NCI-H69 (cell line): ENCODE results near the gene AUTS2.

ENCODE experiments used
- DNase-seq: peaks from one replicate; lab custom pipeline; 2025; lab: John Stamatoyannopoulos, UW

Gene AUTS2

DNA sequence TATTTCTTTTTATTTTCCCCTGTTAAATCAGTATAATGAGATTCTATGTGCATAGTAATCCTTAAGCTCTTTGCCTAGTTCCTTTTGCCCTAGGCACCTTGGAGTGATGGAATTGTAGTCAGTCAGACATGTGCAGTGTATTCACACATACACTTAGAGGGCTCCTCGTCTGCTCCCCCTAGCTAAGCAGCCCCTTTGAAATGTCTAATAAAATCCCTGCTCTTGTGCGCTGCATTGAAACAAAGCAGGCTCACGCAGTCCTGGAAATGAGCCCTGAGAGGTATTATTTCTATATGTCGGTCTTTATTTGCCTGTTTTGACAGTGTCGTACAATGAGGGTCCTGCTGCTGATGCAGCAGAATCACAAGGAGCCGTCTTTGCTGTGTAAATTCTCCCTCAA is 258.7 kb downstream of the AUTS2 start:
- peak; percentile 51 for DNase-seq

DNA sequence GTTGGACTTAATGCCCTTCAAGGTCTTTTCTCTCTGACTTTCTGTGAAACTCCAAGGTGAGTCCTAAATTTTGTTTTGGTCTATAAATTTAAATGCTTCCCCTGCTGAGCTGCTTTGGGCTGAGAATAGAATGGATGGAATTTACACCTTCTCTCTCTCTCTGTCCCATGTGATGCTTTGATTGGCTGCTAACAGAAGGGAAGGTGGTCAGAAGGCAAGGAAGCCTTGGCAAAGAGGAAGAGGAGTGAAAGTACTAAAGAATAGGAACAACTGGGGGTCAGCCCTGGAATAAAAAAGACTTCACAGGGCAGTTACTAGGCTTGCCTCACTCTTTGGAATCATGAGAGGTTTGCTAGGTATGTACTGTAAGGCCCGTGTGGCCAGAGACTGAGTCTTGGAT is 260.2 kb downstream of the AUTS2 start:
- DNase-seq, result peak; percentile 83

DNA sequence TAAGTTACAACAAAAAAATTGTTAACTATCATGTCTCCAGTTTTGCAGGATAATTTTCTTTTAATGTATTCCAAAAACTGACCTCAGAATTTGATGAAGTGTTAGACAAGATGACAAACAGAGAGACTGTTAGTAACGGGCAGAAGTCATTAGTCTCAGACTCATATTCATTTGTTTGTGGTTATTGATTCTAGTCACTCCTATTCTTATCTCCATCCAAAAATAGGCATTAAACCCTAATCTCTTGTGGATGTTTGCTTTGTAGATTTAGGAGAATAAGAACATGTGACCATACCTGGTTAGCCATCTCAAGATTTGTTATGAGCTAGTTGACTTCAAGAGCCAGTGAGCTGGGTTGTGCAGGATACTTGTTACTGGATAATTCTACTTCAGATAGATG is 261.1 kb downstream of the AUTS2 start:
- DNase-seq, result peak; percentile 41

DNA sequence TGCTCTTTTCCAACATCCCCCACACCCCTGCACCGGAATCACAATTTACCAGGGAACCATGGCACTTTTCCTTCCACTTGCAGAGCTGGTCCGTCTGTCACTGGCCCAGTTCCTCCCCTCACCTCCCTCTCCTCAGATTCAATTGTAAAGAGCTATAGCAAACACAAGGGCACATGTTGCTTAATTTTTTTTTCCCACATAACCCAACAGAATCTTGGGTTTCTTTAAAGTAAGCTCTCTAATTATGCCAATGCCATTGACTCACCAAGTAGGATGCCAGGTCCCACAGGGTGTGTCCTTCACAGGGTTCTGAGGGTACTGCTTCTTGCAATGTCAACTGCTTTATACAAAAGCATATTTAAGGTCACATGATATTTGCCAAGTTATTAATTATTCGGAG is 262.2 kb downstream of the AUTS2 start:
- peak; percentile 76 for DNase-seq

DNA sequence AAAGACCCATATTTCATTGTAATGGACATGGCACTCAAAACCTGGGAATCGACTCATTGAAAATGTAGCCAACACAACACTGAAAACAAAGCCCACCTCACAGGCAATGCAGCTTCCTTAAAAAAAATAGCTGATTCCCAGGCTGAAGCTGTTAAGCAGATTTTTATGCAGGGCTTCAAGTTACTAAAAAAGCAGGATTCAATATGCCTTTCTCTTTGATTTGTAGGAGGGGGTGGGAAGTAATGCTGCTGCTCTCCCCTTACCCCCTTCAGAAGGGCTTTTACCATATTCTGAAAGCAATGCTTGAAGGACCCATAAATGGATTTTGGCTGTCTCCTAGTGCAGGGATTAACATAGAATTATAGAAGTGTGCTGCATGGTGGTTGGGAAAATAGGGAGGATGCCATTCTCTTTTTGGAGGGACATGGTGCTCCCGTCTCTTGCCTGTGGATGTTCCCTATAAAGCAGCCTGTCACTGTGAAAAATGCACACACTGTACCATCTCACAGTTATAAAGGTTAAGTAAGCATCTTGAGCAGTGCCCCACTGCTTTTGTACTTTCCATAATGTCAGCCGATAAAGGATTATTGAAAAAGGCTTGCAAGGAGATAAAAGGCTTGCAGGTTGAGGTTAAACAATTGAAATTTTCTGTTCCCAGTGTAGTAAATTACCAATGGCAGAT is 262.8 kb downstream of the AUTS2 start:
- peak; percentile 75 for DNase-seq

DNA sequence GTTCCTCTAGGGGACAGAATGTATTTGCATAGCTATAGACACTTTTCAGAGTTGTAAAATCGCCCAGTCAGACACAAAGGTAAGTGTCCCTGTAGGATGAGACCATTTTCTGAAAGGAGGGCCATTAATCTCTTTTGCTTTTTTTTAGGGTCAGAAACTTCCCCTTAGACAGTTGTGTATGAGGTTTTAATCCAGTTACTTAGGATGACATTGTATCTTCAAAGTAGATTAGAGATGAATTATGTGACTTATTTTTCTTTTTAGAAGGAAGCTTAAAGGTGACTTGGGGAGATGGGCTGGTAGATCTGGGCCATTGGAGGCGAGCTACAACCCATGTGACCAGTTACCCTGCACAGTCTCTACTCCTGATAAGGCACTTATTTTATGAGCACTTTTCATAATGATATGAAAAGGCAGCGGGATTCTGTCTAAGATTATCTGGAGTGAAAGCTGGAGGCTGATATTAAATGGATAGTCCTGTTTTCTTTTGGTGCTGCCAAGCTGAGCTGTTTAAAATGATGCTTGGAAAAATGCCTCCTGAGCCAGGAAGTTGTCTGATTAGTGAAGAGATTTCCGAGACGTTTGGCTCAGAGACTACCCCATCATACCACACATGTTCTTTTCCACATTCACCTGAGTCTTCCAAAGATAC is 264.3 kb downstream of the AUTS2 start:
- peak; percentile 50 for DNase-seq

DNA sequence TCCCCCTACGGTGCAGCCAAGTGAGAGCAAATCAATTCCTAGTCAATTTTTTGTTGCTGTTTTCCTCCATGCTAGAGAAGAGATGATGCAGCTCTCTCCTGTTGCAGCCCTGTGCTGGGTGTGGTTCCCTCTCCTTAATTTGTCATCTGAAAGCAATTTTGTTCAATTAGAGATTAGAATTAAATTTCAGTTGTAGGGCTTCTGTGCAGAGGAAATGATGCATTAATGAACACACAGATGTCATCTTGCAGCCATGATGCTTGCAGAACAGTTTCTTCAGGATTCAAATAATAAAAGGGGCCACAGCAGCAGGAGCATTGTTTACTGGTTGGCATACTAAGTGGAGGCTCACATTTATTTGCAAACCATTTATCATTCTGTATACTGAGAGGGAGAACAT is 266.0 kb downstream of the AUTS2 start:
- DNase-seq, result peak; percentile 98

DNA sequence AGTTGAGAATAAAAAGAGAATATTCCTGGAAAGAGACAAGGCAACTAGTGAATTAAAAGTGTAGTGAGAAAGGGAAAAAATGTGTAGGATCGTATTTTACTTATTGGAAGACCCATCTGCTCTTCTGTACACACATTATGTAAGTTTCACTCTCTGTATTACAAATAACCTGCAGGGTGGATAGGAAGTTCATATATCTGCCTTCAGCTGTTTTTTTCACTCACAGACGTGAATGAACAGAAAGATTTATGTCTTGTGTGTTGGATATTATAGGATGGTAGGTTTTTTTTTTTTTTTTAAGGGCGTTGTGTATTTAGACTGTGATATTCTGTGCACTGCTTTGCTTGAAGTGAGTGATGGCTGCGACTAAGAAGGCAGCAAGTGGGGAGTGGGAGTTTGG is 266.5 kb downstream of the AUTS2 start:
- DNase-seq, result peak; percentile 98

DNA sequence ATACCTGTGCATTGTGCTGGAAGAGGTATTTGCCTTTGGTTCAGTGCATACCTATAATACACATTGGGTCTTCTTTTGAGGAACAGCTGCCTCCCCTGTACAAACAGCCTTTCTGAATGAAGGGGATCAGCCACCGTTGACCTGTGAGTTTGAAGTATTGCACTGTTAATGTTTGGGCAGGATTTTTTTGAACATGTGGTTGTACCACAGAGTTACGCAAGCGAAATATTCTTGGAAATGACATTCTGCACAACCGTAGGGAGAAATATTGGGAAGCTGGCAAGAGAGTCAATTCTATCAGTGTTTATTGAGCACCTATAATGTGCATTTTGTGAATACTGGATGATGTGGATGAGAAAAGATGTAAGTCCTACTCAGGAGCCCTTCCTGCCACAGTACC is 270.6 kb downstream of the AUTS2 start:
- DNase-seq, result peak; percentile 72

DNA sequence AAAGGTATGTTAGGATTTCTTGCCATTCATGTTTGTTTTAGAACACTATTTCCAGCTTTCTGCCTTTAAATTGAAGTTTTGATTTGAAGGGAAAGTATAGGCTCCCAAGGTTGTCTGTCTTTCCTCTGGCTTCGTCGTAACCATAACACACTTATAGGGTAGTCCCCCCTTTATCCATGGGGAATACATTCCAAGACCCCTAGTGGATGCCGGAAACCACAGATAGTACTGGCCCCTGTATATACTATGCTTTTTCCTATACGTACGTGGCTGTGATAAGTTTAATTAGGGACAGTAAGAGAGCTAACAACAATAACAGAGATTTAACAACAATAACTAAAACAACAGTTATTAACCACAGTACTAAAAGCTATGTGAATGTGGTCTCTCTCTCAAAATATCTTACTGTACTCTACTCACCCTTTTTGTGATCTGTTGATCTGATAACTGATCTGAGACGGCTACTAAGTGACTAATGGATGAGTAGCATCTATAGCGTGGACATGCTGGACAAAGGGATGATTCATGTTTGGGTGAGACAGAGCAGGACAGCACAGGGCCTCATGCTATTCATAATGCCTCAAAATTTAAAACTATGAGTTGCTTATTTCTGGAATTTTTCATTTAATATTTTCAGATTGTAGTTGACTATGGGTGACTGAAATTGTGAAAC is 273.1 kb downstream of the AUTS2 start:
- DNase-seq, result no peak

DNA sequence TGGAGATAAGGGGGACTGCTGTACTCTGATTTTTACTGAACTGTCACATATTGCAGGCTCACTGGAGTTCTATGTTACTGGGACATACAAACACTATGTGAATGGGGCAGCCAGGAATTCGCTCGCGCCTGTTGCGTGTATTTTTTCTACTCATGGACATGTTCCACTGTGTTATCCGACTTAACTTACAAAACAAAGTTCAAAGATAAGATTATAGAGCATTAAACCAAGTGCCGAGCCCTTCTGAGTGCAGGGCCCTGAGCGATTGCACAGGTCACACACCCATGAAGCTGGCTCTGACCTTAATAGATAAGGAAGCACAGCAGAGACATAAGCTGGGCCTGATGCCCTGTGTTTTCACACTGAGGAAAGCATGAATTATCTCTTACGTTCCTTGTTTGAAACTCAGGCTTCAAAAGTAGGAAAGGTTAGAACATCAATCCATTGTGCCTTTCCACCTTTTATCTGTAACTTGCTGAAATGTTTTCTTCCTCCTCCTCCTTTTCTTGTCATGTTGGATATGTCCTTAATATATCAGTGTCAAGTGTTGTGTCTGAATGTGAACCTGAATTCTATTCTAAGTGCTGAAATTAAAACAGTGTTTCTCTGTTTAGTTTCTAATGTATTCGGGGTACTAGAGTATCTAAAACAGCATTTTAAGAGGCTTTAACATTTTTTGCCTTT is 273.8 kb downstream of the AUTS2 start:
- DNase-seq, result no peak

DNA sequence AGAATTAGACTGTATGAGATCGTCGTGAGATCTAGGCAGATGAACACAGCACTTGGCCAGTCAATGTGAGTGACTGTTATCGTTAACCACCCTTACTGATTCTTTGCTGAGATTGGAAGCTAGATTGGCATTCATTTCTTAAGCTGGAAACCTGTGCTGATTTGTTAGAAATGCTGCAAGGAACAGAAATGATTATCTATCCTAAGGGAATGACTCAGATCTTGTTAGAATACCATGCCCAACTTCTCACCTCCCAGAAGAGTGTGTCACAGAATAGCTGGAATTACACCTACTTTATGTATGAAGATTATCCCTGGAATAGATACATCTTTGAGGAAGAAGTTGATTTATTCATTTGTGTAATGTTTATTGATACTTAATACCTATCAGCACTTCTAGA is 275.2 kb downstream of the AUTS2 start:
- no peak for DNase-seq

DNA sequence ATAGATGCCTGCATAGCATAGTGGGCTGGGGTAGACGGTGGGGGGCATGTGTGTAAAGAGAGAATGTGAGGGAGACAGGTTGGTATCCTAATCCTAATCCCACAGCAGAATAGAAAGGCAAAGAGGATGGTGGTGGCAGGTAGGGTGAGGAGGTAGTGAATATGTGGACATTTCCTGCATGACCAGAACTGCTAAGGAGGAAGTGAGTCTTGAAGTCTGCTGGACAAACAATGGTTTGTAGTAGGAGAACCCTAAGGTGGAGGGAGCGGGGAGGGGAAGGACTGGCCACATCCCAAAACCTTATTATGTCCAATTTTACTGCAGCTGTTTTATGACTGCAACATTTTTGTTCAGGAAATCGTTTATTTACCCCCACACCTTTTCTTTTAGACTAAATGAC is 279.7 kb downstream of the AUTS2 start:
- DNase-seq, result peak; percentile 72

DNA sequence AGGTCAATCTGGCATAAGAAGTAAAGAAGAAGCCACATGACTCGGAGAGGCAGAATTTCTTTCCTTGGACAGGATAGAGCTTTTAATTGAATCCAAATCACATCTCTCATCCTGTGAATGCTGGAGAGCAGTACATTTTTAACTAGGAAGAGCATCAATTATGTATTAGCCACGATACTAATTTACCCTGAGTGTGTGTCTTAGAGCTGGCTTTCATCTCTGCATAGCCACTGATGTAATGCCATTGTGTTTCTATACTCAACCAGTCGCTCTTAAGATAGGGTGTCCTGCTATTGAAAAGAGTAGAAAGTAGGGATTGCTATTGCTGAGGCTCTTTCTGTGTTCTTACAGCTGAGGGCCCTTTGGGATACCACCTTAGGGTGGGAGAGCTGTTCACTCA is 280.3 kb downstream of the AUTS2 start:
- peak; percentile 68 for DNase-seq

DNA sequence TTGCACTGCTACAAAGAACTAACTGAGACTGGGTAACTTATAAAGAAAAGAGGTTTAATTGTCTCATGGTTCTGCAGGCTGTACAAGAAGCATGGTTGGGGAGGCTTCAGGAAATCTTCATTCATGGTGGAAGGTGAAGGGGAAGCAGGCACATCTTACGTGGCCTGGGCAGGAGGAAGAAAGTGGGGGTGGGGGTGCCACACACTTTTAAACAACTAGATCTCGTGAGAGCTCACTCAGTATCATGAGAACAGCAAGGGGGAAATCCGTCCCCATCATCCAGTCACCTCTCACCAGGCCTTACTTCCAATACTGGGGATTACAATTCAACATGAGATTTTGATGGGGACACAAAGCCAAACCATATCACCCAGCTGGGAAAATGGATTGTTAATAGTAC is 281.7 kb downstream of the AUTS2 start:
- DNase-seq, result no peak

DNA sequence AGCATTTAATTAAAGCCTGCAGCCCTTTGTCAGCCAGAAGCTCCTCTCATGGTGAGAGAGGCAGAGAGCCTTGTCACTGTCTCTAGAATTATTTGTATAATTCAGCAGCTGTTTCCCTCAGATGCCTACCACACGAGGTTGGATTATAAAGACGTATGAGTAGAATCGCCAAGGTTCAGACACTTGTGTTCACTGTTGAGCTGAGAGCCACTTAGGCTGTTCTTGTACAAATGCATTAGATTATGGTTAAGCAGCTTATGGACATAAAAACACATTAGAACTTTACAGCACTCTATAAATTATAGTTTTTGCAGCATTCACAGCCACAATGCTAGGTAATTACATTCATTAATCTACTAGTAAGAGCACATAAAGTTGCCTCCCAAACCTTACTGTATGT is 282.6 kb downstream of the AUTS2 start:
- DNase-seq, result peak; percentile 96

DNA sequence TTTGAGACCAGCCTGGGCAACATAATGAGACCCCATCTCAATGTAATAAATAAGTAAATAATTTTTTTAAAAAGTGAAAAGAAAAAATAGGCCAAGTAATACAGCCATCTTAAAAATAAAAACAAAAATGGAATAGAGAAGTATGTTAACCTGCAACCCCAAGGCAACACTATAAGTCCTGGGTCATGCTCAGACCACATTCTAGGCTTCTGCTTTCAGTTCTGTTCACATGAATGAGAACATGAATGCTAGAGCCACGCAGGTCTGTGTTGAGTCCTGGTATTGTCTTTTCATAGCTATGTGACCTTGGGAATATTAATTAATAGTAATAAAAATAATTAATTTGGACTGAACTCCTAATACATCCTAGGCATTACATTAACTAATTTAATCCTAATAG is 284.0 kb downstream of the AUTS2 start:
- DNase-seq, result no peak

DNA sequence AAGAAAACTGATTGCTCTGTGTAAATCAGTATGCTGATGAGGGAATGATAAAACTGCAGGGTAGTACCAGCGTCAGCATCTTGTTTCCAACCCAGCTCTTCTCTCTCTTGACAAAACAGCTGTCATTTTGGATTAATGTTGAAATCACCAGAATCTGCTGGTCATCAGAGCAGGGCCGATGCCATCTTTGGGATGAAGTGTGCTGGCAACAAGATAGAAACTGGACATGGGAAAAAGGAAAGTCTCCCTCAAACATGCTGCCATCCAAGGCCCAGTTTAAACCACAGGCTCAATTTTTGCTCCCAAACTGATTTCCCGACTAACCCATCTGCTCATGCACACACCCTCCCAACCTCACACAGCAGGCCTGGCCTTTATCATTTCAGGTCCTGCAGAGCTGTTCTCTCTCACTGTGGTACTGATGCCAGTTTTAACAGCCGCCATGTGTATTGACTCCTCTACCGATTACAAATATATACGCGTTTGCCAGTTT is 285.2 kb downstream of the AUTS2 start:
- DNase-seq, result peak; percentile 78

DNA sequence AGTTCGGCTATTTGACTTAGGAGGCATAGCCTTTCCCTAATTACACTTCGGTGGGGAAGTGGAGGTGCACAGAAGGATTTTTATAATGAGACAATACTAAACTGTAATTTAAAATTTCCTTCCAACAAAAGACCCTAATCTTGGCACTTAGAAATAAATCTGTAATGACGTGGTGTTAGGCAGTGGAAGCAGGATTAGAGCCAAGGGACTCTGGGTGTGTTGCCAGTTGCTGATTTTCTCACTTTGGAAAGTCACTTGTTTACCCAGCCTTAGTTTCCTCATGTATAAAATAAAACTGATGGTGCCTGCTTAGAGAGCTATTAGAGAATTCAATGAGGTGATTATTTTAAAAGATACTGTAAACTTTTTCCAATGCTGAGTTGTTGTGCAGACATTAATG is 287.2 kb downstream of the AUTS2 start:
- peak; percentile 68 for DNase-seq

DNA sequence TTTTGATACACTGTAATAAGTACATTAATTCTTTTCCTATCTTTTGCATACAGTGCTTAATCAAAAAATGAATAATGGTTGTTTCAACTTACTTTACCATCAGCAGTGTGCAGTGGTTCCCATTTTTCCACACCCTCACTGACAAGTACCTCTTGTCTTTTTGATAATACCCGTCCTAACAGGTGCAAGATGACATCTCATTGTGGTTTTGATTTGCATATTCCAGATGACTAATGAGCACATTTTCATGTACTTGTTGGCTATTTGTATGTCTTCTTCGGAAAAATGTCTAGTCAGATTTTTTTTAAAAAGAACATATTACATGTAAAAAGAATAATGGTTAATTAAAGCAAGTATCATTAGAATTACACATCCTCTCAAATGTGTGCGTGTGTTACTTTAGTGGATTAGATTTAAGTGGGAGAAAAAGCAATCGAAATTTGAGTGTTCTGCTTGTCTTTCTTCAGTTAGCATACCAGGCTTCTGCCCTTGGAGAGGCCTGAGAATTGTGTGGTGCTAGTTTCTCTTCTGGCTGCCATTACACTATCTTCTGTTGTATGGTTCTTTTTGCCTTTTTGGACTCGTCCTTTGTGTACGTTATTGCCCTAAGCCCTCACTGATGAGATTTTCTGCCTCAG is 291.2 kb downstream of the AUTS2 start:
- DNase-seq, result no peak

DNA sequence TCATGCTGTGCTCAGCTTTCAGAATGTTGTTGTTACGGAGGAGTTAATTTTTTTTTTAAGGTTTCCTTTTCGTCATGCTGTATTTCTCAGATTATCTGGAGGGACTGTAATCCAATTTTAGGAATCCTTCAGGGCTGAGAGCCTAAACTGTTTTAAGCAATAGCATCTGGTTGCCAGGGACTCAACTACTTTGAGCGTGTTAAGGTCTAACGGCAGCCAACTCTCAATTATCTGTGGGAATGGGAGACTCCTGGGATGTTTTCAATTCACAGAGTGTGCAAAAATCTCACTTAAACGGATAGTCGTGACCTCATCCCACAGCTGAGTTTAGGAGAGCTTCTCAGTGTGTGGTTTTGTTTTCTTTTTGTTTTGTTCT is 291.7 kb downstream of the AUTS2 start:
- DNase-seq, result no peak

DNA sequence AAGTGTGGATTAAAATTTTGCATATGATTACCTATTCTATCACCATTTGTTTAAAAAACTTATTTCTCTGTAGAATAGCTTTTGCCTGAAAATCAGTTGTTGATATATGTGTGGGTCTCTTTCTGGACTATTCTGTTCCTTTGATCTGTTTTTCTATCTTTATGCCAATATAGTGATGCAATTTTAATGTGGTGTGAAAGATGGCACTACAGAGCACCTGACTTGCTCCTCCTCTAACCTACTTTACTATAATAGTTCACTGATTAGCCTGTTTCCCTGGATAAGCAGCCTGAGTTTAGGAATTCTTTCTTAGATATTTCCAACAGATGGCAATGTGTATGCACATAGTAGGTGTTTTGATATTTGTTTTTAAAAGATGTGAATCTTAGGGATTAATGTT is 294.5 kb downstream of the AUTS2 start:
- DNase-seq, result peak; percentile 54
